Measurements from ENCODE around the gene SLC1A2.
A peak's percentile ranks its signal among the peaks of the same experiment; 100 is the strongest.

SLC1A2 gene

GRCh38 chr11:35307221-35307621 is 112.1 kb downstream of the SLC1A2 start:
- Histone ChIP-seq H3K27me3 (ENCODE audit: insufficient read depth, poor library complexity, severe bottlenecking) (no peaks in the 10 kb centered on the region), H3K4me3 (replicated peaks; ENCODE audit: insufficient read depth, low read length) (no peak overlapping the region), H3K27ac (replicated peaks) (no peak overlapping the region)
- no peak for TF ChIP-seq POLR2AphosphoS5 (IDR thresholded peaks at IDR 0.05; ENCODE audit: low read depth)
- TF ChIP-seq, protein P1, sequence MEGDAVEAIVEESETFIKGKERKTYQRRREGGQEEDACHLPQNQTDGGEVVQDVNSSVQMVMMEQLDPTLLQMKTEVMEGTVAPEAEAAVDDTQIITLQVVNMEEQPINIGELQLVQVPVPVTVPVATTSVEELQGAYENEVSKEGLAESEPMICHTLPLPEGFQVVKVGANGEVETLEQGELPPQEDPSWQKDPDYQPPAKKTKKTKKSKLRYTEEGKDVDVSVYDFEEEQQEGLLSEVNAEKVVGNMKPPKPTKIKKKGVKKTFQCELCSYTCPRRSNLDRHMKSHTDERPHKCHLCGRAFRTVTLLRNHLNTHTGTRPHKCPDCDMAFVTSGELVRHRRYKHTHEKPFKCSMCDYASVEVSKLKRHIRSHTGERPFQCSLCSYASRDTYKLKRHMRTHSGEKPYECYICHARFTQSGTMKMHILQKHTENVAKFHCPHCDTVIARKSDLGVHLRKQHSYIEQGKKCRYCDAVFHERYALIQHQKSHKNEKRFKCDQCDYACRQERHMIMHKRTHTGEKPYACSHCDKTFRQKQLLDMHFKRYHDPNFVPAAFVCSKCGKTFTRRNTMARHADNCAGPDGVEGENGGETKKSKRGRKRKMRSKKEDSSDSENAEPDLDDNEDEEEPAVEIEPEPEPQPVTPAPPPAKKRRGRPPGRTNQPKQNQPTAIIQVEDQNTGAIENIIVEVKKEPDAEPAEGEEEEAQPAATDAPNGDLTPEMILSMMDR (IDR thresholded peaks at IDR 0.05; ENCODE audit: insufficient read depth, low read length): no peak
- no peak for TF ChIP-seq REST (IDR thresholded peaks at IDR 0.05; ENCODE audit: insufficient replicate concordance, low read depth)
- no peak for TF ChIP-seq GABPA (IDR thresholded peaks at IDR 0.05; ENCODE audit: low read depth)
- TF ChIP-seq SPI1 (IDR thresholded peaks at IDR 0.05; ENCODE audit: borderline replicate concordance, low read depth): no peak
- DNase-seq (ENCODE audit: low read depth in 1 of 2, low spot score in 1 of 2): no peak

GRCh38 chr11:35305670-35306382 is 113.5 kb downstream of the SLC1A2 start:
- TF ChIP-seq, protein P1 (IDR thresholded peaks at IDR 0.05; ENCODE audit: insufficient read depth, low read length): no peak
- TF ChIP-seq POLR2AphosphoS5 (IDR thresholded peaks at IDR 0.05; ENCODE audit: low read depth) (no peak), GABPA (IDR thresholded peaks at IDR 0.05; ENCODE audit: low read depth) (no peak), REST (IDR thresholded peaks at IDR 0.05; ENCODE audit: insufficient replicate concordance, low read depth) (no peak), SPI1 (IDR thresholded peaks at IDR 0.05; ENCODE audit: borderline replicate concordance, low read depth) (no peak)
- peak in 1 of 2 experiments; percentile 36 for DNase-seq (ENCODE audit: low read depth in 1 of 2, low spot score in 1 of 2)
- Histone ChIP-seq H3K4me3 (replicated peaks; ENCODE audit: insufficient read depth, low read length) (no peak overlapping the region), H3K27me3 (ENCODE audit: insufficient read depth, poor library complexity, severe bottlenecking) (no peaks in the 10 kb centered on the region), H3K27ac (replicated peaks) (no peak overlapping the region)

- DNase-seq (ENCODE audit: low read depth in 1 of 2, low spot score in 1 of 2): no peak
- Histone ChIP-seq H3K4me3 (replicated peaks; ENCODE audit: insufficient read depth, low read length) (no peak overlapping the region), H3K27me3 (ENCODE audit: insufficient read depth, poor library complexity, severe bottlenecking) (no peaks in the 10 kb centered on the region), H3K27ac (replicated peaks) (no peak overlapping the region; the same call in 1 of the 2 replicates)
- no peak for TF ChIP-seq REST (IDR thresholded peaks at IDR 0.05; ENCODE audit: insufficient replicate concordance, low read depth)
- no peak for TF ChIP-seq POLR2AphosphoS5 (IDR thresholded peaks at IDR 0.05; ENCODE audit: low read depth)
- TF ChIP-seq SPI1 (IDR thresholded peaks at IDR 0.05; ENCODE audit: borderline replicate concordance, low read depth): no peak
- TF ChIP-seq, protein P1 (IDR thresholded peaks at IDR 0.05; ENCODE audit: insufficient read depth, low read length): no peak
- no peak for TF ChIP-seq GABPA (IDR thresholded peaks at IDR 0.05; ENCODE audit: low read depth)
Measured at GRCh38 chr11:35304900-35305460, 114.4 kb downstream of the SLC1A2 start.
